Activated CD8-positive, alpha-beta memory T cell treated with anti-CD3 and anti-CD28 coated beads, Interleukin-2, amount 50 U/mL, for 4 hours (primary cell): Measurements from ENCODE around the gene PSORS1C1.

Experiments
- DNase-seq: peaks from one replicate; pipeline ENCODE4 v3.0.0-alpha.2; 2020

Gene PSORS1C1

GRCh38 chr6:31096656-31097055 is 17.9 kb upstream of the PSORS1C1 start:
- no peak for DNase-seq

DNA sequence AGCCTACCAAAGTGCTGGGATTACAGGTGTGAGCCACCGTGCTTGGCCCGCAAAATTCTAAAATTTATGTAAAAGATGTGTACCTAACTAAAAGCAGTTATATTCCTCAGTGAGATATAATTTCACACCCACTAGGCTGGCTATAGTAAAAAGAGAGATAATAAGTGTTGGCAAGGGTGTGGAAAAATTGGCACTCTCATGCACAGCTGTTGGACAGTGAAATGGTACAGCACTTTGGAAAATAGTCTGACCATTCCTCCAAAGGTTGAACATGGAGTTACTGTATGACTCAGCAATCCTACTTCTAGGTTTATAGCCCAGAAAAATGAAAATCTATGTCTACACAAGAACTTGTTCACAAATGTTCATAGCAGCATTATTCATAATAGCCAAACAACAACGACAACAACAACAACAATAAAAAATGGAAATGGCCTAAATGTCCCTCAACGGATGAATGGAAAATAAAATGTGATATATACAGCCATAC is 16.1 kb upstream of the PSORS1C1 start:
- no peak for DNase-seq

DNA sequence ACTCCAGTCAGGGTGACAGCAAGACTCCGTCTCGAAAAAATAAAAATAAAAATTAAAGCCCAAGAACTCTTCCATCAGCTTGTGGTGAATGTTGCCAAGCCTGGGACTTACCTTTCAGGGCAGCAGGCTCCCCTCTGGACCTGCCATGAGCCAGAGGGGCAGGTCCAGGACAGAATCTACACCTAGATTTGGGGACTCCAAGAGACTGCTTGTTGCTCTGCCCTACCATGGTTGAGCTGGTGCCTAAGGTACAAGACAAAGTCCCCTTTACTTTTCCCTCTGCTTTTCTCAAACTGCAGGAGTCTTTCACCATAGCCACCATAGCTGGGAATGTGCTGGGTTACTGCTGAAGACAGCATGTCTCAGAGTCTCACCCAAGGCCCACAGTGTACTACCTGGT is 11.5 kb upstream of the PSORS1C1 start:
- DNase-seq, result no peak

- DNase-seq, result no peak
Observed at GRCh38 chr6:31107052-31107451, 7.5 kb upstream of the PSORS1C1 start.

- DNase-seq, result no peak
Observed at GRCh38 chr6:31110825-31111582, 3.6 kb upstream of the PSORS1C1 start.

DNA sequence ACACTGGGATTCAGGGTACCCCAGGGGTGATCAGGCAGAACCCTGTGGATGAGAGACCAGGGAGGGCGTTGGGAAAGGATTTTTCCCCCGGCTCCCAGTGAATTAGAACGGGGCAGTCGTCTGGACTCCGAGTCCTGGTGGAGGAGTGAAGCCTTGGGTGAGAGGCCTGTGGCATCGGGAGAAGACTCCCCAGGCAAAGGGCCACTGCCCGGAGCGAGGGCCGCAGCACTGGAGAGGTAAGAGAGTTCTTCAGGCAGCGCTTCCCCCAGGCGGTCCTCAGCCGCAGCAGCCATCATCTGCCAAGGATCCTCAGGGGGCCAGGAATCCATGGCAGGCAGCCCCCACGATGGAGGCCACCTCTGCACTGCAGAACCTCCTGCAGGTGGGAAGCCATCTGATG is 2.9 kb upstream of the PSORS1C1 start:
- no peak for DNase-seq

DNA sequence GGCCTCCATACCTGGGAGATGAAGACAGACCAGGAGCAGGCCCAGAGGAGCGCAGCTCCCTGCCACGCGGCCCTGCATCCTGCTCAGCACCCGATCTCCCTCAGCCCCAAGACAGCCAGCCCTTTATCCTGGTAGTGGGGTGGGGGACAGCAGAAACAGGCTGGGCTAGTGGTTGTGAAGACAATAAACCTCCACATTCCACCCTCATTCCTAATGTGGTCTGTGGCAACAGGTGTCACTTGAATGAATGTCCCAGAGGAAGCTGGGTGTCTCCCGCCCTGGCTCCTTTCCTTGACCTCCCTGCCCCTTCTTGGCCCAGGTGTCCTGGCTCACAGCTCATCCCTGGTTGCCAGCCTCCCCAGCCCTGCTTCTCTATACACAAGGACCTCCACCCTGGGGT is 2.1 kb upstream of the PSORS1C1 start, which contains the start of gene C6orf15:
TSS of gene C6orf15 (minus strand) at position 98 of the 400 bp plus-strand sequence. CDS start at position 78, 20 bp downstream.
- no peak for DNase-seq

- DNase-seq, result no peak
Observed at GRCh38 chr6:31113861-31114540, 599 bp upstream of the PSORS1C1 start.

DNA sequence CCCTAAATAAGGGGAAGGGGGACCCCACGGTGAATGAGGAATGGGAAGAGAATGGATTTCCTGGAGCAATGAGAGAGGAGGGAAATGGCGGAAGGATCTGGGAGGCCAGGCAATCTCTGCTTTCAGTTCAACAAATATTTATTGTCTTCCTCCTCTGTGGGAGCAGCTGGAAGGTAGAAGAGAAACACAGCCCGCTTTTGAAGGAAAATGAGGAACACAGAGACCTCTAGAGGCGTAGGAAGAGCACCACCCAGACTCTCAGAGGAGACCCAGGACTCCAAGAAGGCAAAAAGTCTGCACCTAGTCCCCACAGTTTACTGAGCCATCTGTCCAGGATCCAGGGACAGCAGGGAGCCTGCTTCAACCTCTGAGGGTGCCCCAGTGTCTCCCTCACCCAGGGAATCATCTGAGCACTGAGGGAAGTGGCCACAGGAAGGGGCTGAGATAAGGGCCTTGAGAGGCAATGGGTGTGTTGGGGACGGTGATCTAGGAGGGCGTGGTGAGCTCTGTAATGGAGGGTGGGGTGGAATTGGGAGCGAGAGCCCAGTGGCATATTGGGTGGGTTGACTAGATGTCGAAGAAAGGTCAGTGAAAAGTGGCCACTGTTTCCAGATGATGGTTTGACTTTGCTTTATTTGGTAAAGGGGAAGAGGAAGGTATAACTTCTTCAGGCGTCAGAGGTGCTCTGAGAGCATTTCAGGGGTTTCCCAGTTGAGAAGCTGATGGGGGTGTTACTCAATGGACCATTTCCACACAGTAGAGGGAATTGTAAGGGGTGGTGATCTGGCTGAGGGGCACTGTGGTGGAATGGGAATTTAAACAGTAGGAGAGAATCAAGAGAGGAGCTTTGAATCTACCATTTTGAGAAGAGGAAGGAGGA is 610 bp downstream of the PSORS1C1 start:
- DNase-seq, result no peak

DNA sequence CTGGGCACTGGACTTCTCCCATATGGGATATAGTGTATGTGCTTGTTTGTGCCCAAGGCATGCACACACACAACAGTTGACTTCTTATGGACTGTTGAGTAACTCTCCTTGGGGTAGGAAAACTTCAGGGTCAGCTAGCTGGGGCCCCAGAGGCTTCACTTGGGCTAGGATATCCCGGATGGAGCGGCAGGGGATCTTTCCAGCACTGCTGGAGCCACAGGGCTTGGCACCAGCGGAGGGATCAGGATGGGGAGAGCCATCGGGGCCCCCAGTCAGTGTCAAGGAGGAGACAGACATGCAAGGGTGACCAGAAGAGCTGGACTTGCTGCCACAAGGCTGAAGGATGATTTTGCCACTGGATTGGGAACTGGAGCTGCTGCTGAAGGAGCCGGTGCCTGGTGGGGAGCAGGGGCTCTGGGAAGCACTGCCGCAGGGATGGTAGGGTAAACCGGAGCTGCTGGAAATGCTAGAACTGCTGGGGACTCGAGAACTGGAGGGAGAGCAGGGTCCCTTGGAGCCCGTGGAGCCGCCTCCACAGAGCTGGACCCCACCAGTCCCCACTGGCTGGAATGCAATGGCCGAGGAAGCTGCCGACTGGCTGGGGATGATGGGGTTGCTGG is 1.5 kb downstream of the PSORS1C1 start:
- DNase-seq, result no peak

DNA sequence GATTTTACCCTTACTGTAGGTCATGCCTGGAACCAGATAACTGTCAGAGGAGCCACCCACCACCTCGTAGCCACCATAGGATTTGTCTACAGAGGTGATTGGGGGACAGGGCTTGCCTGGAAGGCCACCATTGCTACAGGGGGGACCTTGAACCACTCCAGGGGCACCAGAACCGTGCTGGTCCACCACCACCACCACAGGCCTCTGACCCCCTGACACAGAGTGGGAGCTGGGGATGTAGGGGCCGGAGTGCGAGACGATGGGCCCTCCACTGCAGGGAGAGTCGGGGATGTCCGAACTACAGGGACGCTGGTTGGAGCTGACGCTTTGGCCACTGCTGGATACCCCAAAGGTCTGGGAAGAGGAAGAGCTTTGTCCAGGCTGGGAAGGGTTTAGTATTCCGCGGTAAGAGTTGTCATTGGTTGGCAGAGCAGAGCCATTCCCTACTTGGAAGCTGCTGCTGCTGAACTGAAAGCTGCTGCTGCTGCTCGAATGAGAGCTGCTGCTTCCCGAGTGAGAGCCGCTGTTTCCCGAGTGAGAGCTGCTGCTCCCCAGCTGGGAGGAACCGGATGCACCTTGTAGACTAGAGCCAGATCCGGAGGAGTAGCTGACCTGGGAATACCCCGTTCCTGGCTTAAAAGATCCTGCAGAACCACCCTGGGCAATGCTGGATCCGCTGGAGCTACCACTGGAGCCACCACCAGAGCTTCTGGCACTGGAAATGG is 2.2 kb downstream of the PSORS1C1 start:
- no peak for DNase-seq

DNA sequence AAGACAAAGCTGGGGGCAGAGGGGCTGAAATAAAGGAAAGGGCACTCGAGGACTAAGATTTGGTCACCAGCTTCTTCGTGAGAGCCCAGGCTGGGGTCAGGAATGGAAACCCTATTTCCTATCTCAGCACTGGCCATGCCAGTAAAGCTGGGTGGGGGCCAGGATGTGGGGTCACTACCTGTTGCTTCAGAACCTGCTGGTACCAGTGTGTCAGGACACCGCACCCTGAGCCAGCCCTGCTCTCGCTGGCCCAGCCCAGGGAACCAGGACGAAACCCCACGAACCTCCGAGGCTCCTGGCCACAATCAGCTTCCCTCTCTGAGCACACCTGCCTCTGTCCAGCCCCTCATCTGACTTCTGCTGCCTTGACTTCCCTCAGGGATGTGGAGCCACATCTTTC is 3.6 kb downstream of the PSORS1C1 start:
- DNase-seq, result no peak

DNA sequence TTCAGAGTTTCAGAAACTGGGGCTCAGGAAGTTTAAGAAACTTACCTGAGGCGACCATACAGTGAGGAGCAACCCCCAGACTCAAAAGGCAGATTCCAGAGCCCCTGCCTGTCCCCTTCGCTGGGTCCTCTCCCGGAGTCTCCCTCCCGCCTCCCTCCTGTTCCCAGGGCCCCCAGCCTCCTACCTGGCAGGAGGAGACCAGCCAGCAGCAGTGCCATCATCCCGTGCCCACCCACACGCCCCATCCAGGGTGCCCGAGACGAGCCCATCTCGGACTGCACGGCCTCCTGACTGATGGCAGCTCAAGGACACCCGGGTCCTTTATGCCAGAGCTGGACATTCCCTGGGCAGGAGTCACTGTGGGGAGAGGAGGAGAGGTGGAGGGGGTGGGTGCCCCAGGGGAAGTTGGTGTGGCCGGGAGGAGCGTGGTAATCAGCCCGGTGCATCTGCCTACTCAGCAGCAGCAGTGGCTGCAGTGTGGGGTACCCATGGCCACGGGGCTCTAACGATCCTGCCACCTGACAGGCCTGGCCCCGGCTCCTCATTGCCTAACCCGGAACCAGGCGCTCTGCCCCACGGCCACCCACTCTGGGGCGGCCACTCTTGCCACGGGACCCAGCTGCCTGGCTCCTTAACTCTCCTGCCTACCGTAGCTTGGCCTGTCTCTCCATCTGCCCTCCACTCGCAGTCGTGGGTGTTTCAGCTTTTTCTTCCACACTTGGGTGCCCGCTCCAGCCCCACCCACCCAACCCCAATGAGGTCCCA is 5.7 kb downstream of the PSORS1C1 start, which contains the start of gene CDSN:
TSS of gene CDSN (minus strand) at position 296 of the 765 bp plus-strand sequence. CDS start at position 269, 27 bp downstream.
- DNase-seq, result no peak

- DNase-seq, result no peak
Observed at GRCh38 chr6:31121131-31121790, 6.7 kb downstream of the PSORS1C1 start.

- DNase-seq, result no peak
Observed at GRCh38 chr6:31122791-31123706, 8.4 kb downstream of the PSORS1C1 start.

GRCh38 chr6:31125162-31125561 is 10.6 kb downstream of the PSORS1C1 start:
- no peak for DNase-seq

DNA sequence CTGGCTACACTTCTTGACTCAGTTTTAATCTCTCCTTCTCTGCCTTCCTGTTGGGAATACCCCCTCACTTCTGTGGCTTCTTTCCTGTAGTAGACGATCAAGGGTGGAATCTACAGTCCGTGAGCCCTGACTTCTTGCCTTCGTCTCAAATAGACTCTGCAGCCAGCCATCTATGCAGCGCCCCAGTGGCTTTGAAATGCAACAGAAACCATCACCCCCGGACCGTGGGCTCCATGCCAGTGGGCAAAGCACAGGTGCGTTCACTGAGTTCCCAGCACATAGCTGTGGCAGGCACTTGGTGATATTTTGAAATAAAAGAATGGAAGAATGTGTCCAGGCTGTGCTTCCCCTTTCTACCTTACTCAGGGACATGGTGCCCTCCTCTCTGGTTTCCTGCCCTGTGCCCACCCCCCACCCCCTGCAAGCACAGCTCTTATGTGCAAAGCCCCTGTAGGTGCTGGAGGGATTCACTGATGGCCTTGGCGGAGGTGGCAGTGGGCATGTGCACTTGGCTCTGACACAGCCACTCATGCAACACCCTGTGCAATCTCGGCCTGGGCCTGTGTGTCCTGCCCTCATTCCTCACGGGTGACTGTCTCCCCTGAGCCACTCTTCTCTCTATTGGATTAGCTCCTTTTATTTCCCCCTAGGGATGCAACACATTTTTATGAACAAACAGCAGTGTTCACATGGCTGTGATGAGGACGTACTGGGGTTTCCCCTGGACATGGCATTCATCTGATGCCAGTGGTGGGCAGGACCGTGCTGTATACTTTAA is 11.2 kb downstream of the PSORS1C1 start:
- no peak for DNase-seq

DNA sequence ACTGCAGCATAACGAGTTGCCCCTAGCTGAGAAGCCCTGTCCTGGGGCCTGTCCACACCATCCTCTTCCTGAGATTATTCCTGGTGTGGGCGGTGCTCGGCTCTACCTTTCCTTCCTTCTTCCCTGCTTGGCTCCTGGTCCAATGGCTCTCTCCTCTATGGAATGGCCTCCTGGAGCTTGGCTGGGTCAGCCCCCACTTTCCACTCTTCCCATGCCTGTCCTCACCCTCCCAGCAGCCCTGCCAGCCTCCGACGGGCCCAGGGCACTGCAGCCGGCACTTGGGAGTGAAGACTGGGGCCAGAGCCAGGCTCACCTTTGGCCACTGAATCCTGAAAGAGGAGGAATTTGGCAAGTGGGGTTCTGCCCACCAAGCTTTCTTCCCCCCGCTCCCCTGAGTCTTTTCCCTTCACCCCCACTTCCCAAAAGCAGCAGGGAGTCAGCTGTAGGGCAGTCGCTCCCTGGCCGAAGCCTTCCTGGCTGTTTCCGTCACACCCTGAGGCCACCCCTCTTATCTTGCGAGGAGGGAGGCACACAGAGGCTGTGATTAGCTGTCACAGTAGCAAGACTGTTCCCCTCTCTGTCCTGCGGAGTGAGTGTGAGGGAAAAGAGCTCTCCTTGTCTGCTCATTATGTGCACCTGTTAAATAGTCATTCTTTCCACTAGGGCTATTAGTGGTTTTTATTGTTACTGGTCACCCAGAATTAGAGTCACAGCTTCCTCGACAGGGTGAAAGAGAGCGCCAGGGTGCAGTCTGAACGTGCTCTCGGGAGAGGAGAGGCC is 12.0 kb downstream of the PSORS1C1 start:
- no peak for DNase-seq
